IMR-90 (cell line): ENCODE data around the gene EYS. TPM values are rescaled to one million over a fixed set of nuclear protein-coding genes. Genes with fewer than 3 reads are reported as not detected.

Experiments used
- ATAC-seq: fragments of 200-7000 bp; cut with Tn5 transposase; 2 replicates; pipeline ENCODE4 v1.9.1; 2020; ENCODE audit warnings: low read depth, mild to moderate bottlenecking, moderate library complexity
- BruUV-seq: library from RNA; stranded (reverse); fragments of 400-500 nt; replicated peaks from 2 replicates; lab custom pipeline; 2021; lab: Mats Ljungman, UMichigan
- CTCF ChIA-PET: fragments of 300-600 bp; formaldehyde crosslinking; extraction: SDS; loops from one replicate; lab custom pipeline; 2021; ENCODE audit warnings: antibody characterized with exemption; lab: Yijun Ruan, JAX
- POLR2A ChIA-PET: fragments of 300-600 bp; sonication (Branson Sonifier 250); formaldehyde crosslinking; loops from one replicate; lab custom pipeline; 2022; ENCODE audit warnings: antibody characterized with exemption; ENCODE audit not compliant: unreplicated experiment; lab: Charles Lee
- DNase-seq: peaks from one replicate; pipeline ENCODE4 v3.0.0; 2013
- H2AFZ ChIP-seq: replicated peaks from 2 replicates; pipeline ENCODE3; 2013; ENCODE audit warnings: low read length, mild to moderate bottlenecking; ENCODE audit not compliant: poor library complexity
- H2AK5ac ChIP-seq: 2 replicates; pipeline ENCODE4 v1.6.1; 2013; ENCODE audit warnings: low read depth, low read length, inconsistent platforms
- H2AK9ac ChIP-seq: replicated peaks from 2 replicates; pipeline ENCODE3; 2013; ENCODE audit warnings: mild to moderate bottlenecking, low read depth, low read length, moderate library complexity; ENCODE audit not compliant: poor library complexity
- H2BK120ac ChIP-seq: 2 replicates; pipeline ENCODE4 v1.6.1; 2013; ENCODE audit warnings: low read depth, low read length, inconsistent platforms
- H2BK15ac ChIP-seq: 3 replicates; pipeline ENCODE4 v1.6.1; 2013; ENCODE audit warnings: low read depth, low read length, inconsistent platforms
- H2BK20ac ChIP-seq: 2 replicates; pipeline ENCODE4 v1.6.1; 2013; ENCODE audit warnings: low read depth, mild to moderate bottlenecking, inconsistent platforms, low read length, moderate library complexity
- H2BK5ac ChIP-seq: 2 replicates; pipeline ENCODE4 v1.6.1; 2013; ENCODE audit warnings: mild to moderate bottlenecking, low read depth, low read length, inconsistent platforms; ENCODE audit not compliant: poor library complexity, severe bottlenecking
- H3K14ac ChIP-seq: replicated peaks from 2 replicates; pipeline ENCODE4 v1.6.1; 2013; ENCODE audit warnings: low read depth, low read length, inconsistent platforms
- H3K18ac ChIP-seq: 2 replicates; pipeline ENCODE4 v1.6.1; 2013; ENCODE audit warnings: low read depth, low read length, control low read depth
- H3K23ac ChIP-seq: 2 replicates; pipeline ENCODE4 v1.6.1; 2013; ENCODE audit warnings: low read depth, low read length, inconsistent platforms
- H3K27ac ChIP-seq: 2 replicates; pipeline ENCODE4 v1.5.1; 2013; ENCODE audit warnings: mild to moderate bottlenecking, control low read depth, low read length; ENCODE audit not compliant: insufficient read depth
- H3K27me3 ChIP-seq: 2 replicates; pipeline ENCODE4 v1.6.1; 2013; ENCODE audit warnings: low read length; ENCODE audit not compliant: control insufficient read depth, insufficient read depth
- H3K36me3 ChIP-seq: 2 replicates; pipeline ENCODE4 v1.6.1; 2013; ENCODE audit warnings: low read length, mixed read lengths; ENCODE audit not compliant: control insufficient read depth, insufficient read depth
- H3K4ac ChIP-seq: 2 replicates; pipeline ENCODE4 v1.6.1; 2013; ENCODE audit warnings: low read depth, low read length, inconsistent platforms
- H3K4me1 ChIP-seq: 2 replicates; pipeline ENCODE4 v1.6.1; 2013; ENCODE audit warnings: low read length, mixed read lengths; ENCODE audit not compliant: control insufficient read depth, insufficient read depth
- H3K4me2 ChIP-seq: 2 replicates; pipeline ENCODE4 v1.6.1; 2013; ENCODE audit warnings: low read depth, mild to moderate bottlenecking, control low read depth, low read length, moderate library complexity
- H3K4me3 ChIP-seq: 2 replicates; pipeline ENCODE4 v1.5.1; 2013; ENCODE audit warnings: low read depth, mild to moderate bottlenecking, control low read depth, low read length, moderate library complexity; ENCODE audit not compliant: insufficient read depth
- H3K56ac ChIP-seq: 2 replicates; pipeline ENCODE4 v1.6.1; 2013; ENCODE audit warnings: low read length, inconsistent platforms; ENCODE audit not compliant: insufficient read depth; ENCODE audit errors: extremely low read depth
- H3K79me1 ChIP-seq, 2 experiments: 2 replicates each; pipeline ENCODE4 v1.6.1; 2013; ENCODE audit warnings: low read length in 2 of 2, inconsistent platforms in 1 of 2, low read depth in 1 of 2
- H3K9ac ChIP-seq: 2 replicates; pipeline ENCODE4 v1.6.1; 2013; ENCODE audit warnings: low read depth, low read length, control low read depth
- H3K9me1 ChIP-seq: 2 replicates; pipeline ENCODE4 v1.6.1; 2013; ENCODE audit warnings: low read length, inconsistent platforms; ENCODE audit not compliant: insufficient read depth
- H3K9me3 ChIP-seq: 2 replicates; pipeline ENCODE4 v1.6.1; 2013; ENCODE audit warnings: low read length; ENCODE audit not compliant: control insufficient read depth, insufficient read depth
- H4K20me1 ChIP-seq: 2 replicates; pipeline ENCODE4 v1.6.1; 2013; ENCODE audit warnings: low read length, inconsistent platforms; ENCODE audit not compliant: insufficient read depth
- H4K5ac ChIP-seq: 2 replicates; pipeline ENCODE4 v1.6.1; 2013; ENCODE audit warnings: mild to moderate bottlenecking, low read depth, low read length, control low read depth
- H4K8ac ChIP-seq, 2 experiments: 2 replicates each; pipeline ENCODE4 v1.6.1; 2013; ENCODE audit warnings: low read depth in 2 of 2, low read length in 2 of 2, control low read depth in 1 of 2, inconsistent platforms in 1 of 2
- H4K91ac ChIP-seq: 2 replicates; pipeline ENCODE4 v1.6.1; 2013; ENCODE audit warnings: low read depth, low read length, inconsistent platforms; ENCODE audit not compliant: insufficient read depth
- FOS ChIP-seq: fragments of 150-350 bp; IDR thresholded peaks from 2 replicates; pipeline ENCODE4 v1.6.1; 2016; ENCODE audit warnings: low read depth, low read length
- RFX5 ChIP-seq: IDR thresholded peaks from 2 replicates; pipeline ENCODE4 v1.8.0; 2012; ENCODE audit warnings: low read depth, mild to moderate bottlenecking, low read length, moderate library complexity
- WGBS, 2 experiments: methylation state at CpG; one replicate each; pipeline versions ENCODE4 v1.1.5 to v1.1.7; 2013; ENCODE audit warnings: missing lambda C conversion rate in 2 of 2; ENCODE audit not compliant: insufficient read length in 1 of 2; ENCODE audit errors: extremely low coverage in 2 of 2; 5-methylcytosine and 5-hydroxymethylcytosine counted together
- dilution Hi-C: fragments of 300-500 bp; cut with HindIII; formaldehyde crosslinking; loops from one replicate; pipeline ENCODE4 v1.14.3; 2018; ENCODE audit warnings: low sequenced_read_pairs; ENCODE audit not compliant: unreplicated experiment
- in situ Hi-C: fragments of 300-500 bp; cut with MboI; formaldehyde crosslinking; loops from 3 replicates; pipeline ENCODE4 v1.14.3; 2019; ENCODE audit warnings: low sequenced_read_pairs, inconsistent platforms, mixed read lengths
- intact Hi-C: fragments of 100-400 bp; cut with micrococcal nuclease; formaldehyde crosslinking; loops from 2 replicates; pipeline ENCODE4 v1.10.0; 2022
- polyA plus RNA-seq, 3 experiments: library from polyadenylated mRNA; depleted of rRNA; stranded (reverse); fragments of >200 nt; gene quantifications; 2 replicates each; pipeline ENCODE4 v1.2.3, GENCODE V29; 2012; ENCODE audit warnings: low replicate concordance in 1 of 3
- total RNA-seq: library from RNA; depleted of rRNA; stranded (reverse); fragments of >200 nt; gene quantifications from 2 replicates; pipeline ENCODE4 v1.2.3, GENCODE V29; 2012

Gene EYS
- total and polyA plus RNA-seq, 2 of the 4 experiments (the other 2 are of a cell fraction) = under 0.01 TPM; not detected in 1

DNA sequence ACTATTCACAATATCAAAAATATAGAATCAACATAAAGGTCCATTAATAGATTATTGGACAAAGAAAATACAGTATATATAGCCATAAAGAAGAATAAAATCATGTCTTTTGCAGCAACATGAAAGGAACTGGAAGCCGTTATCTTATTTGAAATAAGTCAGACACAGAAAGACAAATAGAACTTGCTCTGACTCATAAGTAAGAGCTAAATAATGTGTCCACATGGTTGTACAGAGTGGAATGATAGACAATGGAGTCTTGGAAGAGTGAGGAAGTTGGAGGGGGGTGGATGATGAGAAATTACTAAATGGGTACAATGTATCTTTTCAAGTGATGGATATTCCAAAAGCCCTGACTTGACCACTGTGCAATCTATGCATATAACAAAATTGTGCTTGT is 1457.9 kb downstream of the EYS start:
- Histone ChIP-seq H2BK120ac (peak overlapping the region; percentile 98), H3K4ac (no peak overlapping the region), H4K5ac (no peak overlapping the region), H2BK5ac (peak overlapping the region; percentile 97), H3K56ac (no peak overlapping the region; the same call in 1 of the 2 replicates), H3K27me3 (no peaks in the 10 kb centered on the region), H2BK15ac (no peak overlapping the region), H2AK9ac (no peak overlapping the region), H3K4me2 (0 out of 2 replicates have a peak overlapping the region, but pooled peaks have one; percentile 19), H3K9ac (no peak overlapping the region), H3K18ac (peak overlapping the region; percentile 74; the same call in 1 of the 2 replicates), H3K23ac (no peak overlapping the region), H3K36me3 (no peaks in the 10 kb centered on the region), H4K20me1 (no peaks in the 10 kb centered on the region), H4K91ac (peak overlapping the region; percentile 87; the same call in 1 of the 2 replicates), H2AK5ac (no peak overlapping the region), H3K4me3 (no peak overlapping the region), H3K4me1 (peaks cover 12% of the 10 kb centered on the region), H3K14ac (no peak overlapping the region), H3K9me3 (no peaks in the 10 kb centered on the region), H3K9me1 (peaks cover 5% of the 10 kb centered on the region), H2AFZ (no peak overlapping the region), H3K27ac (peak overlapping the region; percentile 62; the same call in 1 of the 2 replicates), H3K79me1 (no peaks in the 10 kb centered on the region), H2BK20ac (no peak overlapping the region), H4K8ac (no peak overlapping the region; a peak in 1 of 4 replicates)
- intact Hi-C loops = no loop called here
- dilution Hi-C loops = no loop called here
- no TSS peak for BruUV-seq
- peak; percentile 76 for ATAC-seq
- ChIA-PET CTCF (no interaction called here), POLR2A (no interaction called here)
- DNase-seq = peak; percentile 74
- no CpG with 5 or more reads among the region's 1 CpG for WGBS, 2 experiments
- TF ChIP-seq RFX5 (no peak), FOS (peak; percentile 22; the same call in 1 of the 2 replicates)
- in situ Hi-C loops = no loop called here
